Peyer's patch (tissue), 4 donors: Measurements from ENCODE around the gene SLC32A1. TPM values are rescaled to one million over a fixed set of nuclear protein-coding genes. Genes with fewer than 3 reads are reported as not detected.

Experiments used
- DNase-seq, 3 donors: peaks; one replicate each; pipeline ENCODE4 v3.0.0-alpha.2; 2017 to 2019
- H3K27ac ChIP-seq, 4 donors: fragments of 200-600 bp; sonication (generic); one replicate each; pipeline ENCODE4 v1.5.1; 2016 to 2019
- H3K27me3 ChIP-seq, 2 donors: fragments of 200-600 bp; sonication (generic); one replicate each; pipeline ENCODE4 v1.5.1; 2019
- H3K36me3 ChIP-seq, 3 donors: fragments of 200-600 bp; sonication (generic); one replicate each; pipeline ENCODE4 v1.5.1; 2016 to 2019
- H3K4me1 ChIP-seq, 4 donors: fragments of 200-600 bp; sonication (generic); one replicate each; pipeline ENCODE4 v1.5.1; 2016 to 2019
- H3K4me3 ChIP-seq, 4 donors: fragments of 200-600 bp; sonication (generic); 1 replicate in 3 of 4; 2 replicates in 1 of 4; pipeline ENCODE4 v1.5.1; 2016 to 2019; ENCODE audit warnings: mild to moderate bottlenecking in 1 of 4
- H3K9me3 ChIP-seq, 4 donors: fragments of 200-600 bp; sonication (generic); one replicate each; pipeline ENCODE4 v1.5.1; 2016 to 2019; ENCODE audit warnings: mild to moderate bottlenecking in 1 of 4
- CTCF ChIP-seq, 6 experiments: fragments of 450-650 bp in 4 of 6; fragments of 200-600 bp in 2 of 6; sonication (generic) in 1 of 6; IDR thresholded peaks; one replicate each; pipeline ENCODE4 v1.5.1; 2017 to 2019; ENCODE audit warnings: antibody characterized with exemption in 6 of 6, mild to moderate bottlenecking in 3 of 6, moderate library complexity in 1 of 6
- POLR2A ChIP-seq, 2 donors: fragments of 450-650 bp; IDR thresholded peaks; one replicate each; pipeline ENCODE4 v1.5.1; 2017; ENCODE audit warnings: antibody characterized with exemption in 2 of 2, mild to moderate bottlenecking in 2 of 2, moderate library complexity in 2 of 2
- total RNA-seq, 4 donors: library from RNA; depleted of rRNA; stranded (reverse); fragments of >200 nt; gene quantifications; one replicate each; pipeline ENCODE4 v1.1.0, GENCODE V29; 2016

Gene SLC32A1
- total RNA-seq, 4 donors from 2014 or later, result not detected

GRCh38 chr20:38700926-38701325 is 23.4 kb upstream of the SLC32A1 start:
- H3K4me1 ChIP-seq, result no peaks in the 10 kb centered on the region
- DNase-seq, result no peak
- H3K27me3 ChIP-seq, result no peaks in the 10 kb centered on the region
- H3K36me3 ChIP-seq, result no peaks in the 10 kb centered on the region
- no peak overlapping the region for H3K27ac ChIP-seq
- H3K9me3 ChIP-seq, result no peaks in the 10 kb centered on the region
- H3K4me3 ChIP-seq, result no peak overlapping the region
- TF ChIP-seq CTCF (IDR thresholded peaks at IDR 0.05) (no peak), POLR2A (IDR thresholded peaks at IDR 0.05) (no peak)

- Histone ChIP-seq H3K36me3 (no peaks in the 10 kb centered on the region), H3K27me3 (no peaks in the 10 kb centered on the region), H3K4me1 (no peaks in the 10 kb centered on the region), H3K4me3 (no peak overlapping the region), H3K9me3 (no peaks in the 10 kb centered on the region), H3K27ac (no peak overlapping the region)
- TF ChIP-seq POLR2A (IDR thresholded peaks at IDR 0.05) (no peak), CTCF (IDR thresholded peaks at IDR 0.05) (no peak)
- no peak for DNase-seq
Observed at GRCh38 chr20:38703526-38703925, 20.8 kb upstream of the SLC32A1 start.

GRCh38 chr20:38704136-38704535 is 20.1 kb upstream of the SLC32A1 start:
- H3K36me3 ChIP-seq, result no peaks in the 10 kb centered on the region
- no peak for DNase-seq
- no peak overlapping the region for H3K4me3 ChIP-seq
- H3K4me1 ChIP-seq, result no peaks in the 10 kb centered on the region
- no peaks in the 10 kb centered on the region for H3K9me3 ChIP-seq
- H3K27ac ChIP-seq, result no peak overlapping the region
- TF ChIP-seq POLR2A (IDR thresholded peaks at IDR 0.05), result no peak
- H3K27me3 ChIP-seq, result no peaks in the 10 kb centered on the region

GRCh38 chr20:38706509-38706908 is 17.8 kb upstream of the SLC32A1 start:
- TF ChIP-seq CTCF (IDR thresholded peaks at IDR 0.05) (no peak), POLR2A (IDR thresholded peaks at IDR 0.05) (no peak)
- no peaks in the 10 kb centered on the region for H3K27me3 ChIP-seq
- no peak for DNase-seq

GRCh38 chr20:38714308-38714707 is 10.0 kb upstream of the SLC32A1 start:
- Histone ChIP-seq H3K4me3 (no peak overlapping the region), H3K36me3 (no peaks in the 10 kb centered on the region), H3K9me3 (no peaks in the 10 kb centered on the region), H3K27me3 (no peaks in the 10 kb centered on the region), H3K4me1 (no peaks in the 10 kb centered on the region), H3K27ac (no peak overlapping the region)
- no peak for DNase-seq
- no peak for TF ChIP-seq POLR2A (IDR thresholded peaks at IDR 0.05)

More at GRCh38 chr20:38706509-38706908, 17.8 kb upstream of the SLC32A1 start:
- no peak overlapping the region for H3K27ac ChIP-seq
- H3K36me3 ChIP-seq, result no peaks in the 10 kb centered on the region
- no peaks in the 10 kb centered on the region for H3K4me1 ChIP-seq
- no peak overlapping the region for H3K4me3 ChIP-seq
- no peaks in the 10 kb centered on the region for H3K9me3 ChIP-seq

GRCh38 chr20:38715646-38716045 is 8.6 kb upstream of the SLC32A1 start:
- no peak for DNase-seq
- no peaks in the 10 kb centered on the region for H3K27me3 ChIP-seq
- no peak overlapping the region for H3K4me3 ChIP-seq
- TF ChIP-seq CTCF (IDR thresholded peaks at IDR 0.05) (no peak), POLR2A (IDR thresholded peaks at IDR 0.05) (no peak)
- H3K27ac ChIP-seq, result no peak overlapping the region
- no peaks in the 10 kb centered on the region for H3K36me3 ChIP-seq
- H3K4me1 ChIP-seq, result no peaks in the 10 kb centered on the region
- H3K9me3 ChIP-seq, result no peaks in the 10 kb centered on the region

- Histone ChIP-seq H3K4me1 (peaks cover 0 to 35% (median 6%) of the 10 kb centered on the region in 4 donors), H3K4me3 (no peak overlapping the region), H3K36me3 (no peaks in the 10 kb centered on the region), H3K27ac (no peak overlapping the region), H3K27me3 (peaks cover 0 to 52% of the 10 kb centered on the region in 2 donors), H3K9me3 (peaks cover 0 to 8% (median 0%) of the 10 kb centered on the region in 4 donors)
- DNase-seq, result no peak
- TF ChIP-seq POLR2A (IDR thresholded peaks at IDR 0.05), result no peak
- no peak for TF ChIP-seq CTCF (IDR thresholded peaks at IDR 0.05)
Observed at GRCh38 chr20:38722683-38723016, 1.6 kb upstream of the SLC32A1 start.
